ENCODE measurements around the gene TP53TG5.
"Not testable (repeated sequence)": the region's sequence is repeated elsewhere in the genome, so short reads cannot be mapped to it uniquely, and the experiment has no call there.

DNA sequence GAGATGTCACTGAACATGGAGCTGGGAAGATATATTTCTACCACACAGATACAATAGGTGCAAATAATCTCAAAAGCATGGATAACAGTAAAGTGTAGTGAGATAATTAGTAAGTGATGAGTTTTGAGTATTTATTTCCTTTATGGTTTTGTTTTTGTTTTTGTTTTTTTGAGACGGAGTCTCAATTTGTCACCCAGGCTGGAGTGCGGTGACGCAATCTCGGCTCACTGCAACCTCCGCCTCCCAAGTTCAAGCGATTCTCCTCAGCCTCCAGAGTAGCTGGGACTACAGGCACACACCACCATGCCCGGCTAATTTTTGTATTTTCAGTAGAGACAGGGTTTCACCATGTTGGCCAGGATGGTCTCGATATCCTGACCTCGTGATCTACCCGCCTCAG lies 27.3 kb downstream of the TP53TG5 start:
- not testable (repeated sequence) for TF ChIP-seq YY1 (IDR thresholded peaks at IDR 0.05; ENCODE audit: low read depth, low read length); POLR2AphosphoS5 (IDR thresholded peaks at IDR 0.05; ENCODE audit: low read depth, low read length); NRF1 (IDR thresholded peaks at IDR 0.05; ENCODE audit: low read depth, low read length); SRF (IDR thresholded peaks at IDR 0.05; ENCODE audit: low read depth, low read length); RFX5 (IDR thresholded peaks at IDR 0.05; ENCODE audit: borderline replicate concordance, low read depth, low read length); SP2 (IDR thresholded peaks at IDR 0.05; ENCODE audit: low read length); CBX8 (IDR thresholded peaks at IDR 0.05; ENCODE audit: borderline replicate concordance, low read depth, low read length); CBX5 (IDR thresholded peaks at IDR 0.05; ENCODE audit: low read depth, low read length)
- TF ChIP-seq, protein P1, sequence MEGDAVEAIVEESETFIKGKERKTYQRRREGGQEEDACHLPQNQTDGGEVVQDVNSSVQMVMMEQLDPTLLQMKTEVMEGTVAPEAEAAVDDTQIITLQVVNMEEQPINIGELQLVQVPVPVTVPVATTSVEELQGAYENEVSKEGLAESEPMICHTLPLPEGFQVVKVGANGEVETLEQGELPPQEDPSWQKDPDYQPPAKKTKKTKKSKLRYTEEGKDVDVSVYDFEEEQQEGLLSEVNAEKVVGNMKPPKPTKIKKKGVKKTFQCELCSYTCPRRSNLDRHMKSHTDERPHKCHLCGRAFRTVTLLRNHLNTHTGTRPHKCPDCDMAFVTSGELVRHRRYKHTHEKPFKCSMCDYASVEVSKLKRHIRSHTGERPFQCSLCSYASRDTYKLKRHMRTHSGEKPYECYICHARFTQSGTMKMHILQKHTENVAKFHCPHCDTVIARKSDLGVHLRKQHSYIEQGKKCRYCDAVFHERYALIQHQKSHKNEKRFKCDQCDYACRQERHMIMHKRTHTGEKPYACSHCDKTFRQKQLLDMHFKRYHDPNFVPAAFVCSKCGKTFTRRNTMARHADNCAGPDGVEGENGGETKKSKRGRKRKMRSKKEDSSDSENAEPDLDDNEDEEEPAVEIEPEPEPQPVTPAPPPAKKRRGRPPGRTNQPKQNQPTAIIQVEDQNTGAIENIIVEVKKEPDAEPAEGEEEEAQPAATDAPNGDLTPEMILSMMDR (IDR thresholded peaks at IDR 0.05; ENCODE audit: control extremely low read depth in 1 of 3, insufficient read depth in 1 of 3, low read depth in 1 of 3, low read length in 3 of 3): not testable (repeated sequence)
- TF ChIP-seq, protein P2, sequence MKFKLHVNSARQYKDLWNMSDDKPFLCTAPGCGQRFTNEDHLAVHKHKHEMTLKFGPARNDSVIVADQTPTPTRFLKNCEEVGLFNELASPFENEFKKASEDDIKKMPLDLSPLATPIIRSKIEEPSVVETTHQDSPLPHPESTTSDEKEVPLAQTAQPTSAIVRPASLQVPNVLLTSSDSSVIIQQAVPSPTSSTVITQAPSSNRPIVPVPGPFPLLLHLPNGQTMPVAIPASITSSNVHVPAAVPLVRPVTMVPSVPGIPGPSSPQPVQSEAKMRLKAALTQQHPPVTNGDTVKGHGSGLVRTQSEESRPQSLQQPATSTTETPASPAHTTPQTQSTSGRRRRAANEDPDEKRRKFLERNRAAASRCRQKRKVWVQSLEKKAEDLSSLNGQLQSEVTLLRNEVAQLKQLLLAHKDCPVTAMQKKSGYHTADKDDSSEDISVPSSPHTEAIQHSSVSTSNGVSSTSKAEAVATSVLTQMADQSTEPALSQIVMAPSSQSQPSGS (IDR thresholded peaks at IDR 0.05; ENCODE audit: low read length): not testable (repeated sequence)
- TF ChIP-seq, protein P3, sequence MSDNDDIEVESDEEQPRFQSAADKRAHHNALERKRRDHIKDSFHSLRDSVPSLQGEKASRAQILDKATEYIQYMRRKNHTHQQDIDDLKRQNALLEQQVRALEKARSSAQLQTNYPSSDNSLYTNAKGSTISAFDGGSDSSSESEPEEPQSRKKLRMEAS (IDR thresholded peaks at IDR 0.05): not testable (repeated sequence)

Data from H1 (cell line).